WI38 (cell line): ENCODE results near the gene PER1.

ENCODE experiments used
- H3K4me3 ChIP-seq: 2 replicates; pipeline ENCODE4 v1.5.1; 2011; ENCODE audit warnings: low read depth, mild to moderate bottlenecking, control low read depth, low read length
- CTCF ChIP-seq: IDR thresholded peaks from 2 replicates; pipeline ENCODE4 v1.5.1; 2012; ENCODE audit warnings: low read depth, mild to moderate bottlenecking, control low read depth, low read length

PER1 gene

GRCh38 chr17:8146381-8147140 lies 5.6 kb downstream of the PER1 start:
- TF ChIP-seq CTCF, result no peak
- no peak overlapping the region for H3K4me3 ChIP-seq

- no peak for TF ChIP-seq CTCF
- no peak overlapping the region for H3K4me3 ChIP-seq
Measured at GRCh38 chr17:8145811-8146210, 6.4 kb downstream of the PER1 start.

- TF ChIP-seq CTCF, result no peak
- H3K4me3 ChIP-seq, result no peak overlapping the region
Measured at GRCh38 chr17:8144401-8145231, 7.6 kb downstream of the PER1 start.

GRCh38 chr17:8143581-8144400 lies 8.4 kb downstream of the PER1 start:
- no peak for TF ChIP-seq CTCF
- no peak overlapping the region for H3K4me3 ChIP-seq

- no peak overlapping the region for H3K4me3 ChIP-seq
- no peak for TF ChIP-seq CTCF
Measured at GRCh38 chr17:8142887-8143580, 9.2 kb downstream of the PER1 start.

- TF ChIP-seq CTCF, result no peak
- no peak overlapping the region for H3K4me3 ChIP-seq
Measured at GRCh38 chr17:8142158-8142886, 9.9 kb downstream of the PER1 start.
